Measurements from ENCODE around the gene OTOA. TPM values are rescaled to one million over a fixed set of nuclear protein-coding genes. Genes with fewer than 3 reads are reported as not detected.

OTOA gene
- total RNA-seq, 1 donor from 2014 or later = 0.11 TPM

DNA sequence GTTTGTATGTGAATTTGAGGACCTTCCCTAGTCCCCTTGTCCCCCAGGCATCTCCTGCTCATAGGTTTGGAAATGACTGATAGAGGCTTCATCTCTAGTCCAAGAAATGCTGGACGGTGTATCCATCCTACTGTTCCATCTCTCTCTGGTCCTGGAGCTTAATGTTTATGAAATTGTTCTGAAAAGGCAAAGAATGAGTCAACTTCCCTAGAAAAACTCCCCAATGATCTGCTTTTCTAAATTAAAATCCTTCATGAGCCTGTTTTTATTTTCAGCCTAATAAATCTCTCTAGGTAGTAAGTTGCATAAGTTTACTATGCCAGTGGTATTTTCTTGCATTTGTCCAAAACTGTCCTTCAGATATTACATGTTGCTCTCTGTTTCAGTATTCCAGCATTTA lies 9.3 kb upstream of the OTOA start:
- H3K4me3 Mint-ChIP-seq (ENCODE audit: unreplicated experiment) = no peak overlapping the region
- no peaks in the 10 kb centered on the region for H3K27me3 ChIP-seq (ENCODE audit: insufficient read depth, low read length)
- H3K4me1 Mint-ChIP-seq (ENCODE audit: low read depth, unreplicated experiment) = peaks cover 7% of the 10 kb centered on the region
- H3K79me2 ChIP-seq (ENCODE audit: insufficient read depth, low read length) = peaks cover 9% of the 10 kb centered on the region
- H2AFZ ChIP-seq (ENCODE audit: low read depth, low read length) = no peak overlapping the region
- peaks cover 8% of the 10 kb centered on the region for H3K36me3 ChIP-seq (ENCODE audit: insufficient read depth, low read length)
- H4K20me1 ChIP-seq (ENCODE audit: insufficient read depth, low read length) = peaks cover 26% of the 10 kb centered on the region
- H3K27ac Mint-ChIP-seq (ENCODE audit: unreplicated experiment) = no peak overlapping the region
- no peak for TF ChIP-seq EZH2 (IDR thresholded peaks at IDR 0.05; ENCODE audit: insufficient read depth, low read length)
- TF ChIP-seq, protein P1, sequence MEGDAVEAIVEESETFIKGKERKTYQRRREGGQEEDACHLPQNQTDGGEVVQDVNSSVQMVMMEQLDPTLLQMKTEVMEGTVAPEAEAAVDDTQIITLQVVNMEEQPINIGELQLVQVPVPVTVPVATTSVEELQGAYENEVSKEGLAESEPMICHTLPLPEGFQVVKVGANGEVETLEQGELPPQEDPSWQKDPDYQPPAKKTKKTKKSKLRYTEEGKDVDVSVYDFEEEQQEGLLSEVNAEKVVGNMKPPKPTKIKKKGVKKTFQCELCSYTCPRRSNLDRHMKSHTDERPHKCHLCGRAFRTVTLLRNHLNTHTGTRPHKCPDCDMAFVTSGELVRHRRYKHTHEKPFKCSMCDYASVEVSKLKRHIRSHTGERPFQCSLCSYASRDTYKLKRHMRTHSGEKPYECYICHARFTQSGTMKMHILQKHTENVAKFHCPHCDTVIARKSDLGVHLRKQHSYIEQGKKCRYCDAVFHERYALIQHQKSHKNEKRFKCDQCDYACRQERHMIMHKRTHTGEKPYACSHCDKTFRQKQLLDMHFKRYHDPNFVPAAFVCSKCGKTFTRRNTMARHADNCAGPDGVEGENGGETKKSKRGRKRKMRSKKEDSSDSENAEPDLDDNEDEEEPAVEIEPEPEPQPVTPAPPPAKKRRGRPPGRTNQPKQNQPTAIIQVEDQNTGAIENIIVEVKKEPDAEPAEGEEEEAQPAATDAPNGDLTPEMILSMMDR (IDR thresholded peaks at IDR 0.05; ENCODE audit: insufficient read depth, low read depth, low read length) = no peak
- no peaks in the 10 kb centered on the region for H3K27me3 Mint-ChIP-seq (ENCODE audit: low read depth, unreplicated experiment)
- H3K4me2 ChIP-seq (ENCODE audit: low read length) = no peak overlapping the region
- no peaks in the 10 kb centered on the region for H3K9me3 Mint-ChIP-seq (ENCODE audit: unreplicated experiment)
- no peak for FAIRE-seq
- no peak for DNase-seq (ENCODE audit: low read depth)
- H3K36me3 Mint-ChIP-seq (ENCODE audit: low read depth, unreplicated experiment) = peaks cover 2% of the 10 kb centered on the region
- H3K9ac ChIP-seq (ENCODE audit: low read length) = no peak overlapping the region
- H3K9me3 ChIP-seq (ENCODE audit: insufficient read depth, low read depth, low read length) = no peaks in the 10 kb centered on the region
- no peak overlapping the region for H3K4me3 ChIP-seq (ENCODE audit: insufficient read depth, low read depth, low read length)
- no peaks in the 10 kb centered on the region for H3K4me1 ChIP-seq (ENCODE audit: insufficient read depth, low read length)
- H3K27ac ChIP-seq (ENCODE audit: low read depth, low read length) = no peak overlapping the region

DNA sequence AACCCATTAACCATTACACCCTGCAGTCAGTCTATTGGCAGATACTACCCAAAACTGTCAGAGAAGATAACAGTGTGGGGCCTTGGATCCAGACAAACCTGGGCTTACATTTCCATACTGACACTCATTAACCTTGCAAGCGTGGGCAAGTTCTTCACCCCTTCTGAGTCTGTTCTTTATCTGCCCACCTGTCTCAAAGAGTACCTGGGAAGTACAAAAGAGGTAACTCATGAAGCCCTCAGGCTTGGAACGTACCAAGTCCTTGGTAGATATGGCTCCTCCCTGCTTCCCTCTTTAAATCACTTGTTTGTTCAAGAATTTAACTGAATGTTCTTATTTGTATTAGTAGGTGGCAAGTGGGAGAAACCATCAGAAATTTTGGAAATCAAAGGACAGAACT lies 8.9 kb upstream of the OTOA start:
- peaks cover 9% of the 10 kb centered on the region for H3K79me2 ChIP-seq (ENCODE audit: insufficient read depth, low read length)
- FAIRE-seq = no peak
- H3K27ac Mint-ChIP-seq (ENCODE audit: unreplicated experiment) = no peak overlapping the region

More for the DNA sequence above, 8.9 kb upstream of the OTOA start:
- no peak overlapping the region for H3K27ac ChIP-seq (ENCODE audit: low read depth, low read length)
- H2AFZ ChIP-seq (ENCODE audit: low read depth, low read length) = no peak overlapping the region
- H3K9me3 Mint-ChIP-seq (ENCODE audit: unreplicated experiment) = no peaks in the 10 kb centered on the region
- TF ChIP-seq, protein P1 (IDR thresholded peaks at IDR 0.05; ENCODE audit: insufficient read depth, low read depth, low read length) = no peak
- no peak for TF ChIP-seq EZH2 (IDR thresholded peaks at IDR 0.05; ENCODE audit: insufficient read depth, low read length)
- peaks cover 7% of the 10 kb centered on the region for H3K4me1 Mint-ChIP-seq (ENCODE audit: low read depth, unreplicated experiment)
- H3K36me3 Mint-ChIP-seq (ENCODE audit: low read depth, unreplicated experiment) = peaks cover 2% of the 10 kb centered on the region
- H3K27me3 Mint-ChIP-seq (ENCODE audit: low read depth, unreplicated experiment) = no peaks in the 10 kb centered on the region
- H3K4me1 ChIP-seq (ENCODE audit: insufficient read depth, low read length) = no peaks in the 10 kb centered on the region
- no peaks in the 10 kb centered on the region for H3K27me3 ChIP-seq (ENCODE audit: insufficient read depth, low read length)
- H3K4me3 ChIP-seq (ENCODE audit: insufficient read depth, low read depth, low read length) = no peak overlapping the region
- no peak overlapping the region for H3K4me3 Mint-ChIP-seq (ENCODE audit: unreplicated experiment)
- H3K36me3 ChIP-seq (ENCODE audit: insufficient read depth, low read length) = peaks cover 8% of the 10 kb centered on the region
- H3K9me3 ChIP-seq (ENCODE audit: insufficient read depth, low read depth, low read length) = no peaks in the 10 kb centered on the region
- H4K20me1 ChIP-seq (ENCODE audit: insufficient read depth, low read length) = peaks cover 22% of the 10 kb centered on the region
- no peak for DNase-seq (ENCODE audit: low read depth)
- H3K4me2 ChIP-seq (ENCODE audit: low read length) = no peak overlapping the region
- no peak overlapping the region for H3K9ac ChIP-seq (ENCODE audit: low read length)

Data from astrocyte (in vitro differentiated cells and primary cell).